Measurements from ENCODE around the gene RBM5. TPM values are rescaled to one million over a fixed set of nuclear protein-coding genes. Genes with fewer than 3 reads are reported as not detected.

RBM5 gene
- total RNA-seq, 1 donor from 2014 or later, result 153 TPM

- H3K36me3 ChIP-seq, result no peaks in the 10 kb centered on the region
- no peak for TF ChIP-seq CTCF (IDR thresholded peaks at IDR 0.05)
- H3K27ac ChIP-seq, result no peak overlapping the region
- no peak for ATAC-seq
- intact Hi-C loops (cut with DNase I), result no loop called here
- peaks cover 11% of the 10 kb centered on the region for H3K4me1 ChIP-seq
- H3K4me3 ChIP-seq, result no peak overlapping the region
- DNase-seq, result no peak
- H3K9me3 ChIP-seq, result no peaks in the 10 kb centered on the region
- no peaks in the 10 kb centered on the region for H3K27me3 ChIP-seq (ENCODE audit: low read depth)
Measured at GRCh38 chr3:50130436-50130835, 41.7 kb downstream of the RBM5 start.

- H3K4me1 ChIP-seq, result no peaks in the 10 kb centered on the region
- intact Hi-C loops (cut with DNase I), result no loop called here
- no peak overlapping the region for H3K27ac ChIP-seq
- H3K9me3 ChIP-seq, result no peaks in the 10 kb centered on the region
- no peaks in the 10 kb centered on the region for H3K36me3 ChIP-seq
- no peak for ATAC-seq
- no peak for DNase-seq
- TF ChIP-seq CTCF (IDR thresholded peaks at IDR 0.05), result no peak
- H3K27me3 ChIP-seq (ENCODE audit: low read depth), result no peaks in the 10 kb centered on the region
- no peak overlapping the region for H3K4me3 ChIP-seq
Measured at GRCh38 chr3:50132421-50133282, 43.9 kb downstream of the RBM5 start.

GRCh38 chr3:50133283-50133615, 44.5 kb downstream of the RBM5 start:
- Histone ChIP-seq H3K27me3 (ENCODE audit: low read depth) (no peaks in the 10 kb centered on the region), H3K36me3 (no peaks in the 10 kb centered on the region), H3K27ac (no peak overlapping the region), H3K4me3 (no peak overlapping the region), H3K9me3 (no peaks in the 10 kb centered on the region), H3K4me1 (no peaks in the 10 kb centered on the region)
- no peak for TF ChIP-seq CTCF (IDR thresholded peaks at IDR 0.05)
- no peak for DNase-seq
- intact Hi-C loops (cut with DNase I), result no loop called here
- ATAC-seq, result no peak

- Histone ChIP-seq H3K9me3 (no peaks in the 10 kb centered on the region), H3K4me1 (peaks cover 4% of the 10 kb centered on the region), H3K27ac (no peak overlapping the region), H3K27me3 (ENCODE audit: low read depth) (no peaks in the 10 kb centered on the region), H3K4me3 (no peak overlapping the region), H3K36me3 (no peaks in the 10 kb centered on the region)
- no peak for TF ChIP-seq CTCF (IDR thresholded peaks at IDR 0.05)
- ATAC-seq (no peak), DNase-seq (no peak)
- intact Hi-C loops (cut with DNase I), result no loop called here
Measured at GRCh38 chr3:50134367-50134766, 45.6 kb downstream of the RBM5 start.

GRCh38 chr3:50135964-50136363, 47.2 kb downstream of the RBM5 start:
- H3K27me3 ChIP-seq (ENCODE audit: low read depth), result no peaks in the 10 kb centered on the region
- ATAC-seq (no peak), DNase-seq (no peak)
- peaks cover 8% of the 10 kb centered on the region for H3K4me1 ChIP-seq
- H3K4me3 ChIP-seq, result no peak overlapping the region
- intact Hi-C loops (cut with DNase I), result no loop called here
- H3K9me3 ChIP-seq, result no peaks in the 10 kb centered on the region
- no peak for TF ChIP-seq CTCF (IDR thresholded peaks at IDR 0.05)
- H3K27ac ChIP-seq, result no peak overlapping the region
- no peaks in the 10 kb centered on the region for H3K36me3 ChIP-seq
